Pancreas (tissue), 10 donors: ENCODE data around the gene C16orf92. TPM values are rescaled to one million over a fixed set of nuclear protein-coding genes. Genes with fewer than 3 reads are reported as not detected.

Source experiments
- ATAC-seq, 4 donors: fragments of 200-7000 bp; cut with Tn5 transposase; one replicate each; pipeline versions ENCODE4 v1.8.0 to v1.9.1; 2020; ENCODE audit warnings: mild to moderate bottlenecking in 4 of 4, moderate library complexity in 4 of 4
- DNase-seq, 6 donors: peaks; one replicate each; pipeline ENCODE4 v3.0.0-alpha.2; 2020
- FAIRE-seq: peaks from 2 replicates; lab custom pipeline; 2012; peaks lifted over from hg19 to GRCh38; lab: Jason Lieb, UNC
- H3K27ac ChIP-seq, 4 donors: fragments of 200-600 bp; sonication (generic); 1 replicate in 3 of 4; 2 replicates in 1 of 4; pipeline versions ENCODE4 v1.5.0 to v1.8.0; 2020
- H3K27me3 ChIP-seq, 4 donors: fragments of 200-600 bp; one replicate each; pipeline ENCODE4 v1.8.0; 2021
- H3K36me3 ChIP-seq, 3 donors: fragments of 200-600 bp; sonication (generic) in 1 of 3; one replicate each; pipeline versions ENCODE4 v1.5.0 to v1.8.0; 2020 to 2021
- H3K4me1 ChIP-seq, 3 donors: fragments of 200-600 bp; one replicate each; pipeline ENCODE4 v1.8.0; 2021
- H3K4me3 ChIP-seq, 4 donors: fragments of 200-600 bp; sonication (generic) in 2 of 4; one replicate each; pipeline versions ENCODE4 v1.5.0 to v1.8.0; 2020 to 2021
- H3K9me3 ChIP-seq, 4 donors: fragments of 200-600 bp; one replicate each; pipeline ENCODE4 v1.8.0; 2021
- WGBS, 2 donors: extraction: QIAGEN DNeasy Blood & Tissue Kit; methylation state at CpG; one replicate each; pipeline ENCODE4 v1.1.7; 2013; 5-methylcytosine and 5-hydroxymethylcytosine counted together
- intact Hi-C, 3 donors: fragments of 100-400 bp; cut with DNase I; formaldehyde crosslinking; loops; one replicate each; pipeline versions ENCODE4 v1.11.1 to v1.14.2; 2022
- polyA plus RNA-seq, 2 donors: library from polyadenylated mRNA; stranded (reverse); fragments of 200-250 nt; gene quantifications; one replicate each; pipeline ENCODE4 v1.2.3, GENCODE V29; 2013
- total RNA-seq, 6 donors: library from RNA; stranded (reverse); fragmentation: NEBNext Ultra II Directional in 4 of 6; extraction: Animal tissue kit (Norgen Biotek cat#: 25700) in 4 of 6; gene quantifications; one replicate each; pipeline versions ENCODE4 v1.2.1 to v1.2.4, GENCODE V29; 2021 to 2023
- TF ChIP-seq, protein P1 (sequence below), 4 donors: fragments of 200-600 bp; sonication (generic) in 3 of 4; IDR thresholded peaks; one replicate each; pipeline versions ENCODE4 v1.5.0 to v1.8.0; 2021; ENCODE audit warnings: antibody characterized with exemption in 4 of 4
- donor health status: healthy with polysubstance abuse.
- donor health status: DM: no; HTN: no; CAD: no; lungs with moderate emphysema.
- donor health status: DM: no; HTN: no; CAD: no.
- donor health status: control.
- donor health status: control.
- donor health status: Bipolar disorder and iron deficiency.
- donor health status: DM: yes; HTN: yes; CAD: no.
- donor health status: DM: no; HTN: no; CAD: no.
- donor health status: DM: no; HTN: no; CAD: no.
- donor health status: DM: yes; HTN: yes; CAD: no.

C16orf92 gene
- total and polyA plus RNA-seq, 8 donors, result not detected

DNA sequence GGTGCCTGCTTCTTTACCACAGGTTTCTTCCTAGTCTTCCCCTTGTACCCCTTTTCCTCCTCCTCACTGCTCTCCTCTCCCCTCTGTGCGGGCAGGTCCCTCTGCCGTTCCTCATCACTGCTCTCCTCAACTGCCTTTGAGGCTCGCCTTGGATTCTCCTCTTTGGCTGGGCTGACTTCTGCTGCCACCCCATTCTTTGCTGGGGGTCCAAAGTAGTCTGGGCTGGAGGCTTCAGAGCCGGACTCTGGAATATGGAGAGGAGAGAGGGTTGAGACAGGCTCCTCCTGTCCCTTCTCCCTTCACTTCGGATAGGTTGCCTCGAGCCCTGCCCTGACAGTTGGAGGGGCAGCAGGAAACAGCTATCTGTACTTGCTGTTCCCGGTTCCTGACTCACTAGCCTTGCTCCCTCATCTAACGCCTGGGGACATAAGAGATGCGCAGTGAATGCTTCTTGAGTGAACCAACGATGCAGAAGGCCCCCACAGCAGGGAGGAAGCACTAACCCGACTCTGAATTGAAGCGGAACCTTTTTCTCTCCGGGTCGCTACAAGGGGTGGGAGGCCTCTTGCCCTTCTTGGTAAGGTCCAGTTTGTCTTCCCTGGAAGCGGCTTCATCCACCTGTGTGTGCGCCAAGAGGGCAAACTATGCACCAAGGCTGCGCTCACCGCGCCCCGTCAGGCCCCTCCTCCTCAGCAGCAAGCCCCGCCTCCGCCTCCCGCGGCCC lies 28.2 kb upstream of the C16orf92 start:
- peak overlapping the region; percentile 66 to 93 (median 82) for H3K4me3 ChIP-seq
- H3K4me1 ChIP-seq, result peaks cover 4 to 9% (median 8%) of the 10 kb centered on the region in 3 donors
- no peaks in the 10 kb centered on the region for H3K36me3 ChIP-seq
- FAIRE-seq (no peak), ATAC-seq (peak; percentile 59 to 76 (median 74)), DNase-seq (peak in 5 of 6 donors; percentile 46 to 84 (median 84))
- TF ChIP-seq, protein P1, sequence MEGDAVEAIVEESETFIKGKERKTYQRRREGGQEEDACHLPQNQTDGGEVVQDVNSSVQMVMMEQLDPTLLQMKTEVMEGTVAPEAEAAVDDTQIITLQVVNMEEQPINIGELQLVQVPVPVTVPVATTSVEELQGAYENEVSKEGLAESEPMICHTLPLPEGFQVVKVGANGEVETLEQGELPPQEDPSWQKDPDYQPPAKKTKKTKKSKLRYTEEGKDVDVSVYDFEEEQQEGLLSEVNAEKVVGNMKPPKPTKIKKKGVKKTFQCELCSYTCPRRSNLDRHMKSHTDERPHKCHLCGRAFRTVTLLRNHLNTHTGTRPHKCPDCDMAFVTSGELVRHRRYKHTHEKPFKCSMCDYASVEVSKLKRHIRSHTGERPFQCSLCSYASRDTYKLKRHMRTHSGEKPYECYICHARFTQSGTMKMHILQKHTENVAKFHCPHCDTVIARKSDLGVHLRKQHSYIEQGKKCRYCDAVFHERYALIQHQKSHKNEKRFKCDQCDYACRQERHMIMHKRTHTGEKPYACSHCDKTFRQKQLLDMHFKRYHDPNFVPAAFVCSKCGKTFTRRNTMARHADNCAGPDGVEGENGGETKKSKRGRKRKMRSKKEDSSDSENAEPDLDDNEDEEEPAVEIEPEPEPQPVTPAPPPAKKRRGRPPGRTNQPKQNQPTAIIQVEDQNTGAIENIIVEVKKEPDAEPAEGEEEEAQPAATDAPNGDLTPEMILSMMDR (IDR thresholded peaks at IDR 0.05), result no peak
- no peaks in the 10 kb centered on the region for H3K27me3 ChIP-seq
- H3K27ac ChIP-seq, result peak overlapping the region; percentile 85 to 97 (median 96)
- intact Hi-C loops, result no loop called here
- 14 to 16% methylated on average over 24 of the region's 24 CpGs for WGBS, 2 donors
- no peaks in the 10 kb centered on the region for H3K9me3 ChIP-seq

DNA sequence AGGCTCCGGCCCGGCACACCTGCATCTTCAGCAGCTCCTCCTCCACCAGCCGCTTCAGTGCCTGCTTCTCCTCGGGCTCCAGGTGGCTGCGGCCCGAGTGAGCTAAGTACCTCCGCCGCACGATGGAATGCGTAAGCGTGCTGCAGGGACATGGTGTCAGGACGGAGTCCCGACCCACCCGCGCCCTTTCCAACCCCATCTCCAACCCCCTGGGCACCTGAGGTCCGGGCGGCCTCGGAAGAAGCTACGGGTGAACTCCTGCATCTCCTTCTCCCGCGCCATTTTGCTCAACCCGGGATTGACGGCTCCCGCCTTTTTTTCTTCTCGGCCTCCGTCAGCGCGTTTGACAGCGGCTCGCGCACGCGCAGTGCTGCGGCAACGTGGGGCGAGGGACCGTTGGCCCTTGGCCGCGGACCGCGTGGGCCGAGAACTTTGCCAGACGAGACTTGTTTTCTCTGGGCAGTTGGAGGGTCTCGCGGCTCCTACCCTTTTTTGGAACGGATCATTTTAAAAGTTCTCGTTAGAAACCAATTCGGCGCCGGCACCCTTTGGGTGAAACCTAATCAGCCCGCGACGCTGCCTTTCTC lies 27.6 kb upstream of the C16orf92 start, which contains the start of gene HIRIP3:
TSS of gene HIRIP3 (minus strand) at position 294 of the 587 bp plus-strand sequence. CDS start at position 282, 12 bp downstream.
- 0% methylated on average over 53 of the region's 53 CpGs for WGBS, 2 donors
- no peak for FAIRE-seq
- H3K27me3 ChIP-seq, result no peaks in the 10 kb centered on the region
- TF ChIP-seq, protein P1 (IDR thresholded peaks at IDR 0.05), result no peak
- H3K27ac ChIP-seq, result peak within 1 kb of the TSS; percentile 85 to 97 (median 96)
- intact Hi-C loops, result no loop called here
- peak; percentile 86 to 96 (median 92) for DNase-seq
- peak within 1 kb of the TSS; percentile 66 to 93 (median 82) for H3K4me3 ChIP-seq
- peak; percentile 77 to 89 (median 84) for ATAC-seq
- H3K4me1 ChIP-seq, result peaks cover 4 to 9% (median 8%) of the 10 kb centered on the region in 3 donors
- H3K36me3 ChIP-seq, result no peaks in the 10 kb centered on the region
- H3K9me3 ChIP-seq, result no peaks in the 10 kb centered on the region

DNA sequence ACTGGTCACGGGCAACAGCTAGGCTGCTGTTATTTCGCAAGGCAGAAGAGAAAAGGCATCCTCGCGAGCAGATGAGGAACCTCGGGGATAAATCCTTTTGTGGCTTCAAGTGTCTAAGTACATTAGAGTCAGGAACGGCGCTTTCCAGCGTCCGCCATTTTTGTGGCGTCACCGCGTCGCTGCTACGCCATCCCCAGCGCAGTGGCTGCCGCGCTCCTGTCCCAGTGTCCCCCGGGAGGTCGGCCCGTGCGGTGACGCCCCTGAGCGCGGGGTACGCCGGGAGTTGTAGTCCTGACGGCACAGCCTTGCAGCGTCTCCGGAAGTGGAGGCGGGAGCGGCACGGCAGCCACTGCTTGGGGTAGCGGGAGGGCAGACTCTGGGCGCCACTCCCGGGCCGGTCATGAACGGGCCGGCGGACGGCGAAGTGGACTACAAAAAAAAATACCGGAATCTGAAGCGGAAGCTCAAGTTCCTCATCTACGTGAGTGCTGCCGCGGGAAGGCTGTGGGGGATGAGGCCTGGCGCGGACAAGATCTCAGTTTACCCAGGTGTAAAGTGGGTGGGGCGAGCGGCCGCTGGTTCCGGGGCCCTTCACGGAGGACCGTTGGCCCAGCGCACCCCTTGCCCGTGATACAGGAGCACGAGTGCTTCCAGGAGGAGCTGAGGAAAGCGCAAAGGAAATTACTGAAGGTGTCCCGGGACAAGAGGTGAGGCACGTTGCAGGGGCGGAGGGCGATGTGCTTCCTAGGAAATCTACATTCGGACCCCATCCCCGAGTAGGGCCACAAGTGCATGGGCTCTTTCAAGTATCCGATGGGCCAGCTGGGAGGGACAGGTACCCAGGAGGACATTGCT lies 26.9 kb upstream of the C16orf92 start, which contains the start of gene INO80E:
TSS of gene INO80E (plus strand) at position 331 of the 855 bp plus-strand sequence. CDS start at position 401, 70 bp downstream.
- H3K36me3 ChIP-seq, result no peaks in the 10 kb centered on the region
- peak within 1 kb of the TSS; percentile 66 to 93 (median 82) for H3K4me3 ChIP-seq
- TF ChIP-seq, protein P1 (IDR thresholded peaks at IDR 0.05), result no peak
- H3K27me3 ChIP-seq, result no peaks in the 10 kb centered on the region
- peak within 1 kb of the TSS; percentile 85 to 97 (median 96) for H3K27ac ChIP-seq
- H3K4me1 ChIP-seq, result peaks cover 4 to 9% (median 8%) of the 10 kb centered on the region in 3 donors
- WGBS, 2 donors, result 0% methylated on average over 58 to 65 of the region's 65 CpGs
- no peak for FAIRE-seq
- peak; percentile 98 to 100 (median 99) for DNase-seq
- no peaks in the 10 kb centered on the region for H3K9me3 ChIP-seq
- intact Hi-C loops, result no loop called here
- peak; percentile 97 to 99 (median 98) for ATAC-seq

DNA sequence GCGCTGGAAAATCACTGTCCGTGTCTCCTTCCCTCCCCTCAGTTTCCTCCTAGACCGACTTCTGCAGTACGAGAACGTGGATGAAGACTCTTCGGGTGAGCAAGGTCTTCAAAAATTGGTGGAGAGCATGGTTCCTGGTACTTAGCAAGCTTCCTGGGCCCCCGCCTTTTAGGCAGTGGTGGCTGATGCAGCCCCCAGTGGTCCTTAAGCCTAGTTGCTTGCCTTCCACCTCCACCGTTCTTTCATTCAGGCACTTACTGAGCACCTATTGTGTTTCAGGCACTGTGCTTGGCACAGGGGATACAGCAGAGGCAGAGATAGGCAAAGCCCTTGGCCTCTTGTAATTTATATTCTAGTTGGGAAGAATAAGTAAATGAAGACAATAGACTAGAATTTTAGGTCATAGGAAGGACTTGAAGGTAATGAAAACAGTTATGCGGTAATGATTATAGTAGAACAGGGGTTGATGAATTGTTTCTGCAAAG lies 26.2 kb upstream of the C16orf92 start:
- Histone ChIP-seq H3K9me3 (no peaks in the 10 kb centered on the region), H3K4me3 (peak overlapping the region; percentile 66 to 93 (median 82)), H3K4me1 (peaks cover 4 to 9% (median 8%) of the 10 kb centered on the region in 3 donors), H3K27me3 (no peaks in the 10 kb centered on the region), H3K27ac (no peak overlapping the region), H3K36me3 (no peaks in the 10 kb centered on the region)
- WGBS, 2 donors, result 21 to 26% methylated on average over 9 of the region's 9 CpGs
- intact Hi-C loops, result no loop called here
- no peak for FAIRE-seq
- TF ChIP-seq, protein P1 (IDR thresholded peaks at IDR 0.05), result no peak
- no peak for ATAC-seq
- peak in 1 of 6 donors; percentile 14 for DNase-seq
